ENCODE measurements around the gene LARP4.

- no peak for TF ChIP-seq CTCF (tag by site-specific recombination; IDR thresholded peaks at IDR 0.05)
- TF ChIP-seq ZNF114 (tag by site-specific recombination; IDR thresholded peaks at IDR 0.05), result no peak
- TF ChIP-seq REST (tag by site-specific recombination; IDR thresholded peaks at IDR 0.05), result no peak
- TF ChIP-seq ZNF146 (tag by site-specific recombination; IDR thresholded peaks at IDR 0.05), result no peak
These were observed 24.9 kb upstream of the LARP4 start for GRCh38 chr12:50375802-50376201.

Measured in HEK293 (cell line).